ENCODE measurements around the gene BRAT1. TPM values are rescaled to one million over a fixed set of nuclear protein-coding genes. Genes with fewer than 3 reads are reported as not detected.

BRAT1 gene
- total RNA-seq, 1 donor from 2014 or later = 19.7 TPM

DNA sequence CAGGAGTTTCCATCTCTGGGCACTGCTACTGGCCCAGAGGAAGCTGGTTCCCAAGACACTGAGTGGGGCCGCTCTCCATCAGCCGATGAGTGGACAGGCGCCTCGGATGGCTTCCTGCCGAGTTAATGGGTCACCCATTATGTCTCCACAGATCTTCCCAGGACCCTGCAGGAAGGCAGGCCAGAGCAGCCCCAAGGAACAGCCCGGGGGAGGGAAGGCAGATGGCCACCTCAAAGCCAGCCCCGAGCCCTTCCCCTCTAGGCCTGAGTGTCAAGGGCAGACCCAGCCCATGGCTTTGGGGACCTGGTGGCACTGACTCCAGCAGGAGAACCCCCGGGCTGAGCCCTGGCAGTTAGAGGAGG, 39.1 kb downstream of the BRAT1 start:
- Histone ChIP-seq H3K9ac (ENCODE audit: low read length) (peak overlapping the region; percentile 71), H3K36me3 (ENCODE audit: insufficient read depth, low read length) (no peaks in the 10 kb centered on the region), H3K4me2 (ENCODE audit: low read length) (peak overlapping the region; percentile 14), H3K79me2 (ENCODE audit: insufficient read depth, low read length) (peaks cover 11% of the 10 kb centered on the region), H3K4me3 (ENCODE audit: insufficient read depth, low read depth, low read length) (no peak overlapping the region), H3K27me3 (ENCODE audit: insufficient read depth, low read length) (no peaks in the 10 kb centered on the region), H4K20me1 (ENCODE audit: insufficient read depth, low read length) (peaks cover 10% of the 10 kb centered on the region), H3K9me3 (ENCODE audit: insufficient read depth, low read depth, low read length) (peaks cover 4% of the 10 kb centered on the region), H2AFZ (ENCODE audit: low read depth, low read length) (no peak overlapping the region), H3K27ac (ENCODE audit: low read depth, low read length) (peak overlapping the region; percentile 82), H3K4me1 (ENCODE audit: insufficient read depth, low read length) (peaks cover 41% of the 10 kb centered on the region)
- Mint-ChIP-seq H3K9me3 (ENCODE audit: unreplicated experiment) (no peaks in the 10 kb centered on the region), H3K27ac (ENCODE audit: unreplicated experiment) (peak overlapping the region; percentile 98), H3K4me3 (ENCODE audit: unreplicated experiment) (no peak overlapping the region), H3K27me3 (ENCODE audit: low read depth, unreplicated experiment) (peaks cover 4% of the 10 kb centered on the region), H3K4me1 (ENCODE audit: low read depth, unreplicated experiment) (peaks cover 14% of the 10 kb centered on the region), H3K36me3 (ENCODE audit: low read depth, unreplicated experiment) (no peaks in the 10 kb centered on the region)
- TF ChIP-seq, protein P1, sequence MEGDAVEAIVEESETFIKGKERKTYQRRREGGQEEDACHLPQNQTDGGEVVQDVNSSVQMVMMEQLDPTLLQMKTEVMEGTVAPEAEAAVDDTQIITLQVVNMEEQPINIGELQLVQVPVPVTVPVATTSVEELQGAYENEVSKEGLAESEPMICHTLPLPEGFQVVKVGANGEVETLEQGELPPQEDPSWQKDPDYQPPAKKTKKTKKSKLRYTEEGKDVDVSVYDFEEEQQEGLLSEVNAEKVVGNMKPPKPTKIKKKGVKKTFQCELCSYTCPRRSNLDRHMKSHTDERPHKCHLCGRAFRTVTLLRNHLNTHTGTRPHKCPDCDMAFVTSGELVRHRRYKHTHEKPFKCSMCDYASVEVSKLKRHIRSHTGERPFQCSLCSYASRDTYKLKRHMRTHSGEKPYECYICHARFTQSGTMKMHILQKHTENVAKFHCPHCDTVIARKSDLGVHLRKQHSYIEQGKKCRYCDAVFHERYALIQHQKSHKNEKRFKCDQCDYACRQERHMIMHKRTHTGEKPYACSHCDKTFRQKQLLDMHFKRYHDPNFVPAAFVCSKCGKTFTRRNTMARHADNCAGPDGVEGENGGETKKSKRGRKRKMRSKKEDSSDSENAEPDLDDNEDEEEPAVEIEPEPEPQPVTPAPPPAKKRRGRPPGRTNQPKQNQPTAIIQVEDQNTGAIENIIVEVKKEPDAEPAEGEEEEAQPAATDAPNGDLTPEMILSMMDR (IDR thresholded peaks at IDR 0.05; ENCODE audit: insufficient read depth, low read depth, low read length) = no peak
- TF ChIP-seq EZH2 (IDR thresholded peaks at IDR 0.05; ENCODE audit: insufficient read depth, low read length) = no peak
- no peak for DNase-seq (ENCODE audit: low read depth)
- no peak for FAIRE-seq

DNA sequence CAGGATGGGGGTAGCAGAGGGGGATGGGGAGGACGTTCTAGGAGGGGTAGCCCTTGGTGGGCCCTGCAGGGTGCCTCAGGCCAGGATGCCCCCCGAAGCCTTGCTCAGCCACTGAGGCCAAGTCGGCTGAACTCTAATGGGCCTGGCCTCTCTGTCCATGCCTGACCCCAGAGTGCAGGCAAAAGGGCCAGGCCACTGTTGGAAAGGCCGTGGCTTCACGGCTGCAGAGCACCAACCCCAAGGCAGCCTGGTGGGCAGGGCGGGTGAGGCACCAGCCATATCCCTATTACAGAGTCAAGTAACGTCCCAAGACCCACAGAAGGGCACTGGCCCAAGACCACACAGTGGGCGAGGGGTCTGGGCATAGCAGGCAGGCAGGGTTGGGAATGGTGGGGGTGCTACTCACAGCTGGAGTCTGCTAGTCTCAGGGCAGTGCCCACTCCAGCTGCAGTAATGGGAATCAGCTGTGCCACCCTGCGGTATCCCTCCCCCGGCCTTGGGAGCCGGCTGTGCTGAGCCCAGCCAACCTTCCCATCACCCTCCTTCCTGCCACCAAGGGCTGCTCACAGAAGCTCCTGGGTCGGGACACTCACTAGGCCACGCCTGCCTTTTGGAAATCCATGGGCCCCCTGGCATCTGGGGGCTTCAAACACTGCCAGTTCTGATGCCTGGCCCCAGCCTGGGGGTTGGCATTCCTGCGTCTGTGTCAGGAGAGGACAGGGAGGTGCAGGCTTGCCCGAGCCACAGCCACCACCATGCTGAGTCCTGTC, 39.7 kb downstream of the BRAT1 start:
- peaks cover 6% of the 10 kb centered on the region for H4K20me1 ChIP-seq (ENCODE audit: insufficient read depth, low read length)
- no peak overlapping the region for H3K4me3 ChIP-seq (ENCODE audit: insufficient read depth, low read depth, low read length)
- no peak overlapping the region for H3K4me3 Mint-ChIP-seq (ENCODE audit: unreplicated experiment)
- FAIRE-seq = no peak
- no peaks in the 10 kb centered on the region for H3K9me3 Mint-ChIP-seq (ENCODE audit: unreplicated experiment)
- H2AFZ ChIP-seq (ENCODE audit: low read depth, low read length) = no peak overlapping the region
- no peak overlapping the region for H3K27ac ChIP-seq (ENCODE audit: low read depth, low read length)
- peaks cover 4% of the 10 kb centered on the region for H3K27me3 Mint-ChIP-seq (ENCODE audit: low read depth, unreplicated experiment)
- no peak overlapping the region for H3K27ac Mint-ChIP-seq (ENCODE audit: unreplicated experiment)
- no peaks in the 10 kb centered on the region for H3K27me3 ChIP-seq (ENCODE audit: insufficient read depth, low read length)
- TF ChIP-seq, protein P1 (IDR thresholded peaks at IDR 0.05; ENCODE audit: insufficient read depth, low read depth, low read length) = no peak
- TF ChIP-seq EZH2 (IDR thresholded peaks at IDR 0.05; ENCODE audit: insufficient read depth, low read length) = no peak
- peaks cover 14% of the 10 kb centered on the region for H3K4me1 Mint-ChIP-seq (ENCODE audit: low read depth, unreplicated experiment)
- H3K79me2 ChIP-seq (ENCODE audit: insufficient read depth, low read length) = peaks cover 6% of the 10 kb centered on the region
- H3K36me3 Mint-ChIP-seq (ENCODE audit: low read depth, unreplicated experiment) = no peaks in the 10 kb centered on the region
- DNase-seq (ENCODE audit: low read depth) = no peak
- no peaks in the 10 kb centered on the region for H3K36me3 ChIP-seq (ENCODE audit: insufficient read depth, low read length)
- H3K4me1 ChIP-seq (ENCODE audit: insufficient read depth, low read length) = peaks cover 41% of the 10 kb centered on the region
- H3K9me3 ChIP-seq (ENCODE audit: insufficient read depth, low read depth, low read length) = peaks cover 4% of the 10 kb centered on the region
- no peak overlapping the region for H3K4me2 ChIP-seq (ENCODE audit: low read length)
- no peak overlapping the region for H3K9ac ChIP-seq (ENCODE audit: low read length)

All from astrocyte (in vitro differentiated cells and primary cell).